SIG-M5 treated with dmso at 0.1 percent for 504 hours (cell line): ENCODE results near the gene ESR2.

ENCODE experiments used
- DNase-seq: peaks from one replicate; lab custom pipeline; 2025; ENCODE audit not compliant: unreplicated experiment; lab: John Stamatoyannopoulos, UW

ESR2 gene

DNA sequence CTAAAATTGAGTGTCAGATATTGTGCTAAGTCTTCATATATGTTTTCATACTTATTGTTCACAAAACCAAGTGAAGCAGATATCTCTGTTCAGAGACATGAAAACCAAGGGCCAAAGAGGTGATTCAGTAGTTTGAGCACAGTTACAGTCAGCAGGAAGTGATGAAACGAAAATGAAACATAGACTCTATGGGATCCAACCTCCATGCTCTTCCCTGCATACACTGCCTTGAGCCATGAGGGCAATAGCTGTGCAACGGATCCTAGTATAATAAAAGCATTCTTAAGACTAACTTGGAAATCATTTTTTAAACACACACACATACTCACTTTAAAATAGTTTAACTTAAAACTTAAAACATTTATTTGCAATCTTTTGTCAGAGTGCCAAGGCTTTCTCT lies 27.9 kb downstream of the ESR2 start:
- DNase-seq, result no peak

DNA sequence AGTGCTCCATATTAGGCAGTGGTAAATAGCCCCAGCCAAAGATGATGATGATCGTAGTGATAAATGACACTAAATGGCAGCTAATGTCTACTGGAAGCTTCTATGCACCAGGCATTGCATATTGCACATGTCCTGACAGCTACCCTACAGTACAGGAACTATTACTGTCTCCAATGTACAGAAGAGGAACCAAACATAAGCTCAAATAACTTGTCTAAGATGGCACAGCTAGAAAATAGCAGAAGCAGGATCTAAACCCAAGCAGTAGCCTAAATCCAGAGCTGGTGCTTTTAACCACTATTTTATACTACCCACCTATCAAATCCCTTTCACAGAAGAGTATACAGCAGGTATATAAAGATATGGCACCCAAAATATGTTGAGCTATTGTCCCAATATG lies 28.9 kb downstream of the ESR2 start:
- DNase-seq, result peak; percentile 51

DNA sequence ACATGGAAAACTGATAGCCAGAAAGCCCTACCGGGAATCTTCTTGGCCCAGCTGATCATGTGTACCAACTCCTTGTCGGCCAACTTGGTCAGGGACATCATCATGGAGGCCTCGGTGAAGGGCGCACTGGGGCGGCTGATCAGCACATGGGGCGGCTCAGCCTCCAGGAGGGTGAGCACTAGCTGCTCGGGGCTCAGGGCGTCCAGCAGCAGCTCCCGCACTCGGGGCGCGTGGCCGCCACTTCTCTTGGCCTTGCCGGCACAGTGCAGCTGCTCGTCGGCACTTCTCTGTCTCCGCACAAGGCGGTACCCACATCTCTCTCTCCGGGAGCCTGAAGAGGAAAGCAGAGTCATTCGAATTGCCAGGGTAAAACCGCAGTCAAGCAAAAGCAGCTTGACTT lies 33.8 kb downstream of the ESR2 start:
- DNase-seq, result no peak

DNA sequence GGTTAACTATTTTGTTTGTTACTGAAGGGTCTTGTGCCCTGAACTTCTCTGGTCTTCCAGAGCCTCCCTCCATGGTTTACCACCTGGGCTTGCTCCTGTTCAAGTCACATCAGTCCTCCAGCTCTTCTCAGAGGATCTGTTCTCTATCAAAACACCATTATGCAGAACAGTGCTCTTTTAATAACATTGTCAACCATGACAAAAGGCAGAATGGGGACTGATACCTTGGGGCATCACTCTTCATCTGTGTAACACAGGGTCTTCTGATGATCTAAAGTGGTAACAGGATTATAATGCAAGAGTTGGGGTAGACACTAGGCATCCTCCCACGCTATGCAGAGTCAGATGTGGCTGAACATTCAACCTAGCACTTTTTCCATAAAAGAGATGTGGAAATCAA lies 38.4 kb downstream of the ESR2 start:
- no peak for DNase-seq

DNA sequence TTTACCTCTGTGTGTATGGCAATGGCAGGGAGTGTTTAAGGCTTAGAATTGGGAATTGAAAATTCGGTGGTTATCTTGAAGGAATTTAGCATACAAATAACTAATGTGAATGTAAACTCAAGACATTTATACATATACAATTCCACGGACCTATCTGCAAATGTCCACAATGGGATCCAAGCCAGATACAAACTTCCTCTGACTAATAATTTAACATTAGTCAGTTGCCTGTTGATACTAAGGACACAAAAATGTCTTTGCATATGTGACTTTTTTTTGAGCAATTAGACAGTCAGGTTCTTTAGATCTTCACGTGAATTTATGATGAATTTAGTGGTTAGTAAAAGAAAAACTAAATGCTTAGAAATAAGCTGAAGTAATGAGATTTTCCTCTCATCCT lies 40.5 kb downstream of the ESR2 start:
- DNase-seq, result no peak

DNA sequence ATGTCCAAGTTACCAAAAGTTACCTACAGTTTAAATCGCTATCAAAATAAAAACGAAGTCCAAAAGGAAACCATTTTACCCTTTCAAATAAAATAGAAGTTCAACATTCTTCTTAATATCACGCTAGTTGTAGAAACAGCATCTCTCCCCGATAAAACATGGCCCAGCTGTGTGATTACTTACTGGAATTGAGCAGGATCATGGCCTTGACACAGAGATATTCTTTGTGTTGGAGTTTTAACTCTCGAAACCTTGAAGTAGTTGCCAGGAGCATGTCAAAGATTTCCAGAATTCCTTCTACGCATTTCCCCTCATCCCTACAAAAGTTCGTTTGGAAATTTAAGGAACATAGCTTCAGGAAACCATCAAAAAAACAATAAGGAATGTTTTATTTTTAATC lies 44.8 kb downstream of the ESR2 start:
- DNase-seq, result no peak

DNA sequence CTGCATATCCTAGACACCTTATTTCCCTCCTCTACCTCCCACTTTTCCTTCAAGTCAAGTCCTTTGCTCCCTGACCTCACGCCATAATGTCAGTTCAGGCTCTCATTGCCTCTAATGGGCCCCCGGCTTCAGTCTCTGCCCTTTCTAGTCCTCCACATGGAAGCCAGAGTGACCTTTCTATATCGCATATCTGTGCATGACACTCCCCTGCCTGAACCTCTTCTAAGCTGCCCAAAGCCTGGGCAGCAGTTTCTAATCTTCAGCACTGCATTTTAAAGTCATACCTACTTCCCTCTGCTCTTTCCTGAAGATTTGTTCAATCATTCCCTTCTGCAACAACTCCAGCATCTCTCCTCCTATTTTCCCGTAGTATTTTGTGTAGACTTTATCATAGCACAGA lies 45.5 kb downstream of the ESR2 start:
- no peak for DNase-seq

DNA sequence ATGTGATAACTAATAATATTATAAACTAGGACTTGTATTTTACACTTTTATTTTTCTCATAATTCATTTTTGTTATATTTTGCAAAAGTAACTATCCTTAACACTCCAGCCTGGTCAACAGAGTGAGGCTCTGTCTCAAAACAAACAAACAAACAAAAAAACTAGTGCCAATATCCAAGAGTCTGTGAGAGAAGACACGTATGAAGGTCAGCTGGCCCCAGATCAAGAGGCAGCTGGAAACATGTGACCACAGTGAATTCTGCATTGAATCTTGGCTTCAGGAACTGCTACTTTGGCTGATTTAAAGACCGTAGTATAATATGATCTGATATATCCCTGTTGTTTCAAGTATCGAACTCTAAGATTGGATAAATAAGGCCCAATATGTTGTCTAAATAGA lies 47.0 kb downstream of the ESR2 start:
- no peak for DNase-seq

DNA sequence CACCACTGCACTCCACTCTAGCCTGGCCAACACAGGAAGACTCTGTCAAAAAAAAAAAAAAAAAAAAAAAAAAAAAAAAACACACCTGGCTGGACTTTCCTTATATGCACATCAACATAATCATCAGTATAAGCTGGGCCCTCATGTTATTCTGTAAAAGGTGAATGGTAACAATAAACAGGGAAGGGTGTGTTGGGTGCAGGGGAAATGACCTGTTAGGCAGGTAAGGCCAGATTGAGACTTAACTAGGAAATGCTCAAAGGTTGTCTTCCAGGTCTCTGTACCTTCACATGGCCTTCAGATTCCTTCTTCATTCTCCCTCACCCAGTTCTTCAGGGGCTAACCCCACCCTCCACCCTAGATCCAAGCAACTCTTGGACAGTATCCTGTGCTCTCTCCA lies 47.5 kb downstream of the ESR2 start:
- no peak for DNase-seq

DNA sequence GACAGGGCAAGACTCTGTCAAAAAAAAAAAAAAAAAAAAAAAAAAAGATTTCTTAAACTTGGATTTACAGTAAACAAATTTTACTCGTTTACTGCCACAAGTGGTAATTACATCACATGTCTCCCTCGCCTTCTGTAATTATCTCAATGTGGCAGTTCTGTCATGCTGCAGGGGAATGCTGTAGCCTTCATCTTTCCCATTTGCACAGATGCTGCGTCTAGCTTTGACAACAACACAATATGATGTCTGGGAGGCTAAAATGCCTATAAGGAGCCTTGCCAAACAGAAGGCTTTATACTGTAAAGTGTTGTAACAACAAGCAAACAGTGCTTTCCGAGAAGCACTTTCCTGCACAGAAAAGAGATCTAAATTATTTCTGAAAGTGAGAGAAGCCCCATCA lies 48.7 kb downstream of the ESR2 start:
- no peak for DNase-seq

DNA sequence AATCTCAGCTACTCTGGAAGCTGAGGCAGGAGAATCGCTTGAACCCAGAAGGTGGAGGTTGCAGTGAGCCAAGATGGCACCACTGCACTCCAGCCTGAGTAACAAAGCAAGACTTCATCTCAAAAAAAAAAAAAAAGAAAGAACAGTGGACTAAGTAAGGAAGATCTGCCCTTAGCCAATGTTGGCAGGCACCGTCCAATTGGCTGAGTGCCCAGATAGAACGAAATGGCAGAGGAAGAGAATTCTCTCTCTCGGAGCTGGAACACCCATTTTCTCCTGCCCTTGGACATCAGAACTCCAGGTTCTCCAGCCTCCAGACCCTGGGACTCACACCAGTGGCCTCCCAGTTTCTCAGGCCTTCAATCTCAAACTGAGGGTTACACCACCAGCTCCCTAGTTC lies 49.9 kb downstream of the ESR2 start:
- DNase-seq, result no peak

DNA sequence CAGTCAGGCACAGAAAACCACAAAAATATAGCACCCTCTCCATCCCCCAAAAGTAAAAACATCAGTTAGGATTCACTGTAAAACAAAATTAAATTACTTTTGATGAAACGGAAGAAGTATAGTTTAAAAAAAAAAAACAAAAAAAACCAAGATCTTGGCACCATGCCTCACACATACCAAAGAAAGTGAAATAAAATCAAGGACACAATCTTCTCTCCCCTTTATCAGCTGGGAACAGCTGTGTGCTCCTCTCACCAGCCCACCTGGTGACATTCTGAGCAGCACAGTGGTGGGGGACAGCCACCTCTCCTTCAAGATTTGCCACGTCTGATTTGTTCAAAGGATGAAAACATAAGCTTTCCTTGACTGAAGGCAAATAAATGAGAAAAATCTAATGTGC lies 55.5 kb downstream of the ESR2 start:
- no peak for DNase-seq

DNA sequence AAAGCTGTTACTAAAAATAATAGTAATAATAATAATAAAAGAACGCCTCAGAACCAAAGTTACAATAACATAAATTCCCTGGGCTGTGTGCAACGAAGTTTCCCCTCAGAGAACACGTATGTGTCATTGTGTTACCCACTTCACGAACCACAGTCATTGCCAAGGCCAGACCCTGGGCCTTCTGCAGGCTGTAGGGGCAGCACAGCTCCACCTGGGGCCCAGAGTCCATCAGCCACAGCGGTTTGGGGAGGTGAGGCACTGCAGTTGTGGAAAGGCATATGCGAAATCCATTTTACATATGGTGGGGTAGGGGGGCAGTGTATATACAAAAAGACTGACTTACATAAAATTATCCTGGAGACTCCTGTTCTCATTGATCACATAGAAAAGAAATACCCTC lies 56.1 kb downstream of the ESR2 start:
- DNase-seq, result no peak

DNA sequence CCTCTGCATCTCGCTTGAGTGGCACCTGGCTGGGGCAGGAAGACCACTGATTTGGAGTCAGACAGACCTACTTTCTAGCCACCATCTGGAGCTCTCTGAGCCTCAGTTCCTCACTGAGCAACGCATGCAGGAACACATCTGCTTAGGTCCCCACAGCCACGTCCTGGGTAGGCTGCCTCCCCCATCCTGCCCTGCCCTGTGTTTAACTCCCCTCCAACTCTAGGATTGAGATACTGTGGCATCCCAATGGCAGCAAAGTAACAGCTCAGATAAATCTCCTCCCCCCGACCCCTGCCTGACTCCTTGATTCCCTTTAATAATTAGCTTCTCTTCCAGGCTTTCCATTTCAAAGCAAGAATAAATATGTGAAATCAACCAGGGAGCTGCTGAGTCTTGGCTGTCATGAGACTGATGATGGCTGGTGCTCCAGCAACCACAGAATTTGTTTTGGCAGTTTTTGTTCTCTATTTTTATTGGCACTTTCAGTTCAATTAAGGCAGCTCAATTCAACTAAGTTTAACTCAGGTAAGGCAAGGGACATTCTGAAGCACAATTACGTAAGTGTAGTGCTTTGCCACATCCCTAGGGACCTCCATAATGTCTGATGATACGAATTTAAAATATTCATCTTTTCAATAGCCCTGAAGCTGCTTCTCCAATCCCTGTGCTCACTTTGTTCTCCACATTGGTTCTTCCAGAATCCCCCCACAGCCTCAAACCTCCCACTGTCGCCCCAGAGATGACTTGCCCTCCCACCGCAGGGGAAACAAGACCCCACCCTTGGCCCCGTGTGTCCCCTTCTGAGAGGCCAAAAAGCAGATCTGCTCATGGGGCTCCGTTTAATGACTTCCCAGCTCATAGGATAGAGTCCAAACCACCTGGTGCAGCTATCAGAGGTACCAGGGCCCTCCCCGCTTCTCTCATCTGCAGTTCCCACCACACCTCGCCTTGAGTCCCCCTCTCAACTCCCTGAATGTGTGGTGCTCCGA lies 58.2 kb downstream of the ESR2 start:
- DNase-seq, result no peak

DNA sequence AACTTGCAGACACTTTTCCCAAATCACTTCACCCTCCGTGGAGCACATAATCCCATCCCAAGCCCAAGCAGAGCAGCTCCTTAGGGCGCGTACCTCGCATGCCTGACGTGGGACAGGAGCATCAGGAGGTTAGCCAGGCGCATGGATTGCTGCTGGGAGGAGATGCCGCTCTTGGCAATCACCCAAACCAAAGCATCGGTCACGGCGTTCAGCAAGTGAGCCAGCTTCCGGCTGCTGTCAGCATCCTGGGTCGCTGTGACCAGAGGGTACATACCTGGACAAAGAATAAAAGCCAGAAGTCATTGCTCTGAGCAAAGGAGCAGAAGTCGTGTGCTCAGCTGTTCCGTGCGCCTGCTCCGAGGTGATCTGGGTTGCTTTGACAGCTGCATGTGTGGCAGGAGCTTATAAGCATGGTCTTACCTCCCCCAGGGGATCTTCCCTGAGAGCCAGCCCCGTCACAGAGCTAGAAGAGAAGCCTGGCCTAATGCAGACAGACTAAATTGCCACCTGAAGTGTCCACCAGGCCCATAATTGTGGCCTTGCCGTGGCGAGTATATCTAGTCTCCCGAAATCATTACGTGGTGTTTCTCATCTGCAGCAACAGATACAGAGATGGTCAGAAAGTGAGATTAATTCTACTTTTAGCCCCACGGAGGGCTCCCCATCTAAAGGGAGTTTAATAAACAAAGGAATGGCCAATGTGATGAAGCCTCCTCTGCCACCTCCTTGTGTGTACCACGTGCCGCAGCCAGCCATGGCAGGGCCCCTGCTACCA lies 59.1 kb downstream of the ESR2 start:
- DNase-seq, result no peak

DNA sequence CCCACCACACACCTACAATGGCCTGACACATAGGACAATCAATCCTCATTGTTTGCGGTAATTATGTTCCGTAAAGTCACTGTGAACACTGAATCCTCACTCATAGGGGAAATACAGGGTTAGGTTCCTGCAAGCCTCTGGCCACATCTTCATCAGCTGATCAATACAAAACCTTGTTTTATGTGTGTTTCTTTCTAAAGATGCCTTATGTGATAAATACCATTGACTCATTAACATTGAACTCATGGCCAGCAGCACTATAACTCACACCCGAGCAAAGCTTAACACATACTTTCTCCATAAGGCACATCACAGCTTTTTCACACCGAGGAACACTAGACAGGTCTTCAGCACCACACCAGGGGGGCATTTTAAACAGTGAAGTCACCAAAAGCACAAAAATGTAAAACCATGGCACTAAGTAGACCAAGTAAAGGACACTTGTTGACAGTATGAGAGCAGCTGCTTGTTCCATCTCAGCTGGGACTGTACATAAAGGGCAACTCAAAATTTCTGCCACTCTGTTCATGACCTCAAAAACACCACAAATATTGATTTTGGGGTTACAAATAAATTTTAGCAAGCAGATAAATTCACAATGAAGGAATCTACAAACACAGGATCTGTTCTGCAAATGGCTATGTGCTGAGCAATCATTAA lies 60.5 kb downstream of the ESR2 start:
- DNase-seq, result no peak

DNA sequence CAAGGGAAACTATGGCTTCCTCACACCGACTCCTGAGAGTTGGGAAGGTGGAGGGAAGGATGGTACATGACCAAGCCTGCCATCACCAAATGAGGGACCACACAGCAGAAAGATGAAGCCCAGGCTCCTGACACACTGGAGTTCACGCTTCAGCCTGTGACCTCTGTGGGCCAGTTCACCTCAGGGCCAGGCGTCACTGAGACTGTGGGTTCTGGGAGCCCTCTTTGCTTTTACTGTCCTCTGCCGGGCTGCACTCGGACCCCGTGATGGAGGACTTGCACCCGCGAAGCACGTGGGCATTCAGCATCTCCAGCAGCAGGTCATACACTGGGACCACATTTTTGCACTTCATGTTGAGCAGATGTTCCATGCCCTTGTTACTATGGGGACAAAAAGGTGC lies 61.2 kb downstream of the ESR2 start:
- no peak for DNase-seq

DNA sequence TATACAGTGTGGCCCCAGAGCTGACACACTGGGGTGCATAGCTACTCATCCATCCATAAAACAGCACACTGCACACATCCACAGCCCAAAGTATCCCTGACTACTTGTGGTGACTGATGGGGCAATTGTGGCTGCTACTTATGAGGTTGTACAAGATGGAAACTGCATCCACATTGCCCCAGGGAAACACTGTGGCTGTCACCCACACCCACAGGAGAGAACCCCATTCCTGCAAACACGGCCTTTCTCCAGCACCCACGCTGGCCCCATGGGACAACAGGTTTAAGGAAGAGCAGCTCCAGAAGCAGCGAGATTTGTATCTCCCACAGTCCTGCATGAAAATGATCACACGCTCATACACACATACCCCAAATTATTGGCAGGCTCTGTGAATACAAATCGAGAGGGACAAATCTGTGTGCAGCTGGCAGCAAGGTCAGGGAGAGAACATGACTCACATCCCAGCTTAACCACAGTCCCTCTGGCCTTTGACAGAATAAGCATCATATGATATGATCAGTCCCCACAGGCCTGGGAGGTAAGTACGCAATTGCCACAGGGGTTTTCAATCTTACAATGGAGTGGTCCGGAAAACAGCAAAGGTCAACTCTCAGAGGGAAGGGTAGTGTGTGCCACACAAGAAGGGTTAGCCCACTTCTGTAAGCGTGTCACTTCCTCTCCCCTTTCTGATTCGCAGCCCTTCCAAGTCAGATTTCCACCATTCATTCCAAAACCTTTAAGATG lies 61.9 kb downstream of the ESR2 start:
- no peak for DNase-seq

DNA sequence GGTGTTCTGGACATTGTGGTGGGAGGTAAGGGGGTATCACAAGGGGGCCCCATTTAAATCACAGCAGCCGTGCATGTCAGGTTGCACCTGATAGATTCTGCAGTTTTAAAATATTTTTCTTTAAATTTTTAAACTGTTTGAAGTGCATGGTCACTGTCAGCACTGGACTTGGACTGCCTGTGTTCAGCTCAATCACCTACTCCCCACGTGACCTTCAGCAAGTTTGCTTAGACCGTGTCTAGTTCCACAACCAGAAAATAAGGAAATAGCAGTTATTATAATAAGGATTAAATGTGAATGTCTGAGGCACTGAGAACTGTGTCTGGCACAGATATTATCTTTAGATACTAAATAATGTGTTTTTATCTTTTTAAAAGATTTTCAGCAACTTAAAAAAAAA lies 64.7 kb downstream of the ESR2 start:
- no peak for DNase-seq

DNA sequence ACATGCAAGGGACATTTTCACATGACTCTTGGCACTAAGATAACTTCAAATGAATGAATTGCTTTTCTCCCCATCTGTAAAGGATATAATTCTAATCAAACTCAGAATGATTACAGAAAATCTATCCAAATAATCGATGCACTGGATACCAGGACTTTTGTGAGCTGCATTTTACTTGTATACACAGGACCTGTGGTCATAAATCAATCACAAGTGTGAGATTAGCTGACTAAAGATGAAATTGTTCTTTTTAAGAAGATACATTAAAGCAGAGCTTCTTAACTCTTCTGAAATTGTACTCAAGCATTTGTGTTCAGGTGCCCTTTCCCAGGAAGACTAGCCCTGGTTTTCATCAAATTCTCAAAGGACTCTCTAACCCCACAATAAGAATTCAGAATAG lies 66.3 kb downstream of the ESR2 start:
- DNase-seq, result no peak

DNA sequence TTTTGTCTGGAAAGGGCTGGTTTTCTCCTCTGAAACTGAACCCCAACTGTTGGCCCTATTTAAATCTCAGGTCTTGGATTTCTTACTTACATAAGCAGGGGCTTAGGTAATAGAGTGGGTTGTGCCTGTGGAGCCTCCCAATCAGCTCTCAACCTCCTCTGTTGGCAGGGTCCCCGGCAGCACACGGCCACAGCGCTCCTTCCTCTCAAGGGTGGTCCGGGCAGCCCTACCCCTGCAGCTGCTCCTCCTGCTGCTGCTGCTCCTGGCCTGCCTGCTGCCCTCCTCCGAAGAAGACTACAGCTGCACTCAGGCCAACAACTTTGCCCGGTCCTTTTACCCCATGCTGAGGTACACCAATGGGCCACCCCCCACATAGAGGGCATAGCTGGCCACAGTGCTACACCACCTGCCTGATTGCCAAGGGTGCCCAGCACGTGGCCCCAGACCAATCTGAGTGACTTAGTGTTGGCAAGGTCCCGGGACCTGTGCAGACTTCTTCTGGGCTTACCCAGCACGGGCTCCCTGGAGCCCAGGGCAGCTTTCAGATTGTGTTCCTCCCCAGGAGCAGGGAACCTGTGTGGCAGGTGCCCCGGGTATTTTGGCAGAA lies 68.9 kb downstream of the ESR2 start:
- no peak for DNase-seq
